Measurements from ENCODE around the gene NDFIP2.

Gene NDFIP2

GRCh38 chr13:79497064-79497463 lies 16.1 kb downstream of the NDFIP2 start:
- no peak overlapping the region for H3K9ac ChIP-seq (ENCODE audit: low read depth, low read length)
- no peaks in the 10 kb centered on the region for H3K27me3 ChIP-seq (ENCODE audit: control insufficient read depth, insufficient read depth, low read length)
- no peaks in the 10 kb centered on the region for H3K36me3 ChIP-seq (ENCODE audit: control insufficient read depth, insufficient read depth, low read length)
- no peaks in the 10 kb centered on the region for H3K9me3 ChIP-seq (ENCODE audit: control insufficient read depth, insufficient read depth, low read length)
- no peak overlapping the region for H3K4me3 ChIP-seq (ENCODE audit: low read depth, low read length)
- H3K27ac ChIP-seq (ENCODE audit: low read depth, low read length): no peak overlapping the region
- peaks cover 35% of the 10 kb centered on the region for H3K4me1 ChIP-seq (ENCODE audit: control insufficient read depth, insufficient read depth, low read length)

DNA sequence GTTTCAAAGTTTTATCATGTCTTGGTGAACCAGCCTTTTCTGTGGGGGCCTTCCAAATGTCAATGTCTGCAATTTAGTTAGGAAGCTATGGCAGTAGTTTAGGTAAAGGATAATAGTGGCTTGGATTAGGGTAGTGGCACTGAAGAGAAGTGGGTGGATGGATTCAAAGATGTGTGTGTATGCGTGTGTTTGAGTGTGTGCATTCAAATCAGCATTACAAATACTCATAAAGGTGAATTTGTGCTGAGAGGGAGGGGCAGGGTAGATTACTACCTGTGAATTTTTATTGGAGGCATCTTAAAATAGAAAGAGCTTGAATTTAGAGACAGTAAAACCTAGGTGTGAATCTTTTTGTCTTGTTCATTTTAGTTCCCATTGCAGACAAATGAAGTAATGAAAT lies 16.9 kb downstream of the NDFIP2 start:
- peaks cover 27% of the 10 kb centered on the region; the same call in 1 of the 2 replicates for H3K4me1 ChIP-seq (ENCODE audit: control insufficient read depth, insufficient read depth, low read length)
- H3K27ac ChIP-seq (ENCODE audit: low read depth, low read length): no peak overlapping the region
- H3K4me3 ChIP-seq (ENCODE audit: low read depth, low read length): no peak overlapping the region
- no peaks in the 10 kb centered on the region for H3K36me3 ChIP-seq (ENCODE audit: control insufficient read depth, insufficient read depth, low read length)
- H3K9me3 ChIP-seq (ENCODE audit: control insufficient read depth, insufficient read depth, low read length): no peaks in the 10 kb centered on the region
- no peaks in the 10 kb centered on the region for H3K27me3 ChIP-seq (ENCODE audit: control insufficient read depth, insufficient read depth, low read length)
- no peak overlapping the region for H3K9ac ChIP-seq (ENCODE audit: low read depth, low read length)

DNA sequence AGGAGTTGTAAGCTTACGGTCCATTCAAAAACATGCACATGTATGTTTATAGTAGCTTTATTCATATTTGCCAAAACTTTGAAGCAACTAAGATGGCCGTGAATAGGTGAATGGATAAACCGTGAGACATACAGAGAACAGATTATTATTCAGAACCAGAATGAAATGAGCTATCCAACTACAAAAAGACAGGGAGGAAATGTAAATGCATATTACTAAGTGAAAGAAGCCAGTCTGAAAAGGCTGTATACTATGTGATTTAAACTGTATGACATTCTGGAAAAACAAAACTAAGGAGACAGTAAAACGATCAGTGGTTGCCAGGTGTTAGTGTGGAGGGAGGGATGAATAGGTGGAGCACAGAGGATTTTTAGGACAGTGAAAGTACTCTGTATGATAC lies 19.9 kb downstream of the NDFIP2 start:
- Histone ChIP-seq H3K4me1 (ENCODE audit: control insufficient read depth, insufficient read depth, low read length) (peaks cover 8% of the 10 kb centered on the region; the same call in 1 of the 2 replicates), H3K9me3 (ENCODE audit: control insufficient read depth, insufficient read depth, low read length) (no peaks in the 10 kb centered on the region), H3K9ac (ENCODE audit: low read depth, low read length) (no peak overlapping the region), H3K4me3 (ENCODE audit: low read depth, low read length) (no peak overlapping the region), H3K27me3 (ENCODE audit: control insufficient read depth, insufficient read depth, low read length) (no peaks in the 10 kb centered on the region), H3K36me3 (ENCODE audit: control insufficient read depth, insufficient read depth, low read length) (no peaks in the 10 kb centered on the region), H3K27ac (ENCODE audit: low read depth, low read length) (no peak overlapping the region)

GRCh38 chr13:79501538-79502232 lies 20.7 kb downstream of the NDFIP2 start:
- Histone ChIP-seq H3K4me1 (ENCODE audit: control insufficient read depth, insufficient read depth, low read length) (peaks cover 6% of the 10 kb centered on the region; the same call in 1 of the 2 replicates), H3K9ac (ENCODE audit: low read depth, low read length) (no peak overlapping the region), H3K27ac (ENCODE audit: low read depth, low read length) (no peak overlapping the region), H3K36me3 (ENCODE audit: control insufficient read depth, insufficient read depth, low read length) (no peaks in the 10 kb centered on the region), H3K9me3 (ENCODE audit: control insufficient read depth, insufficient read depth, low read length) (no peaks in the 10 kb centered on the region), H3K4me3 (ENCODE audit: low read depth, low read length) (no peak overlapping the region), H3K27me3 (ENCODE audit: control insufficient read depth, insufficient read depth, low read length) (no peaks in the 10 kb centered on the region)

GRCh38 chr13:79502859-79503468 lies 22.0 kb downstream of the NDFIP2 start:
- no peaks in the 10 kb centered on the region for H3K36me3 ChIP-seq (ENCODE audit: control insufficient read depth, insufficient read depth, low read length)
- H3K9me3 ChIP-seq (ENCODE audit: control insufficient read depth, insufficient read depth, low read length): no peaks in the 10 kb centered on the region
- no peaks in the 10 kb centered on the region for H3K4me1 ChIP-seq (ENCODE audit: control insufficient read depth, insufficient read depth, low read length)
- H3K9ac ChIP-seq (ENCODE audit: low read depth, low read length): no peak overlapping the region
- H3K4me3 ChIP-seq (ENCODE audit: low read depth, low read length): no peak overlapping the region
- no peaks in the 10 kb centered on the region for H3K27me3 ChIP-seq (ENCODE audit: control insufficient read depth, insufficient read depth, low read length)
- no peak overlapping the region for H3K27ac ChIP-seq (ENCODE audit: low read depth, low read length)

DNA sequence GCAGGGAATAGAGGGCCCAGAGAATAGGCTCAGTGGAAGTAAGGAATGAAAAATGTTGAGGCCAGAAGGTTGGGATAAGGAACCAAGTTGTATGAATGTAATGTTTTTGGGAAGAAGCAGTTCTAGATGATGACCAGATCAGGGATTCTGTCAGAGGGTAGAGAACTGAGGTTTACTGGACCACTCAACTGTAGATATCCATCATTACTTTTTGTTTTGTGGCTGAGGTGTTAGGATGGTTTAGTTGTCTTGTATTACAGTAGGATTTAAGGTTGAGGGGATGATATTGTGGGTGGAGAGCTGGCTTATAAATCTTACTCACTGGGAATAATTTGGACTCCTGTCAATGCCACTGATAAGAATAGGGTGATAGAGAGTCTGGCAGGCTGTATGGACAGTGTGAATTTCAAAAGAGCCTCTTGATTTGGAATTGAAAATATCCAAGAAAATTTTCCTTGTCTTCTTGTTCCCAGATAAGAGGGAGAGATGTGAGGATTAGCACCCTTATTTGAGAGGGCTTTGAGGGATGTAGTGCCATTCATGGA lies 22.6 kb downstream of the NDFIP2 start:
- H3K36me3 ChIP-seq (ENCODE audit: control insufficient read depth, insufficient read depth, low read length): no peaks in the 10 kb centered on the region
- no peaks in the 10 kb centered on the region for H3K4me1 ChIP-seq (ENCODE audit: control insufficient read depth, insufficient read depth, low read length)
- H3K9ac ChIP-seq (ENCODE audit: low read depth, low read length): no peak overlapping the region
- no peak overlapping the region for H3K4me3 ChIP-seq (ENCODE audit: low read depth, low read length)
- no peaks in the 10 kb centered on the region for H3K27me3 ChIP-seq (ENCODE audit: control insufficient read depth, insufficient read depth, low read length)
- no peaks in the 10 kb centered on the region for H3K9me3 ChIP-seq (ENCODE audit: control insufficient read depth, insufficient read depth, low read length)
- H3K27ac ChIP-seq (ENCODE audit: low read depth, low read length): no peak overlapping the region

- no peak overlapping the region for H3K4me3 ChIP-seq (ENCODE audit: low read depth, low read length)
- no peak overlapping the region for H3K9ac ChIP-seq (ENCODE audit: low read depth, low read length)
- no peaks in the 10 kb centered on the region for H3K27me3 ChIP-seq (ENCODE audit: control insufficient read depth, insufficient read depth, low read length)
- no peaks in the 10 kb centered on the region for H3K36me3 ChIP-seq (ENCODE audit: control insufficient read depth, insufficient read depth, low read length)
- H3K4me1 ChIP-seq (ENCODE audit: control insufficient read depth, insufficient read depth, low read length): no peaks in the 10 kb centered on the region
- H3K27ac ChIP-seq (ENCODE audit: low read depth, low read length): no peak overlapping the region
- no peaks in the 10 kb centered on the region for H3K9me3 ChIP-seq (ENCODE audit: control insufficient read depth, insufficient read depth, low read length)
These were observed 27.4 kb downstream of the NDFIP2 start for GRCh38 chr13:79508224-79508961.

DNA sequence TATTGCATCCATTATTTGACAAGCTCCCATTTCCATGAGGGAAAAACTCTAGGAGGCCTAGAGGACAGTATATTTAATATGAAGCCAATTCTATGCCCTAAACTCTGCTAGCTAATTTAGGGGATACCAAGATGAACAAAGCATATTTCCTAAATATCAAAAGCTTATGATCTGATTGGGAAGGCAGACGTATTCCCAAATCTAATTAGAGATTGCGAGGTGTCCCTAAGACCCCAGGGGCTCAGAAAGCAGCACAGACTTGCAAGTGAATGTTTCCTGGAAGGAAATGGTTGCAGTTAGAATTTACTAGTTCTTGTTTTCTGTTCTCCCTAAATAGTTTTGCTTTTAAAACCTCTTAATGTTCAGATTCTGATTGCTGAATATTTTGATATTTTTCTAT lies 30.7 kb downstream of the NDFIP2 start:
- Histone ChIP-seq H3K27ac (ENCODE audit: low read depth, low read length) (no peak overlapping the region), H3K9me3 (ENCODE audit: control insufficient read depth, insufficient read depth, low read length) (no peaks in the 10 kb centered on the region), H3K4me1 (ENCODE audit: control insufficient read depth, insufficient read depth, low read length) (no peaks in the 10 kb centered on the region), H3K9ac (ENCODE audit: low read depth, low read length) (no peak overlapping the region), H3K27me3 (ENCODE audit: control insufficient read depth, insufficient read depth, low read length) (no peaks in the 10 kb centered on the region), H3K4me3 (ENCODE audit: low read depth, low read length) (no peak overlapping the region), H3K36me3 (ENCODE audit: control insufficient read depth, insufficient read depth, low read length) (no peaks in the 10 kb centered on the region)

- H3K27ac ChIP-seq (ENCODE audit: low read depth, low read length): no peak overlapping the region
- no peaks in the 10 kb centered on the region for H3K36me3 ChIP-seq (ENCODE audit: control insufficient read depth, insufficient read depth, low read length)
- no peak overlapping the region for H3K4me3 ChIP-seq (ENCODE audit: low read depth, low read length)
- no peaks in the 10 kb centered on the region for H3K4me1 ChIP-seq (ENCODE audit: control insufficient read depth, insufficient read depth, low read length)
- no peak overlapping the region for H3K9ac ChIP-seq (ENCODE audit: low read depth, low read length)
- H3K27me3 ChIP-seq (ENCODE audit: control insufficient read depth, insufficient read depth, low read length): no peaks in the 10 kb centered on the region
- H3K9me3 ChIP-seq (ENCODE audit: control insufficient read depth, insufficient read depth, low read length): no peaks in the 10 kb centered on the region
These were observed 32.0 kb downstream of the NDFIP2 start for GRCh38 chr13:79512950-79513349.

- no peaks in the 10 kb centered on the region for H3K4me1 ChIP-seq (ENCODE audit: control insufficient read depth, insufficient read depth, low read length)
- H3K4me3 ChIP-seq (ENCODE audit: low read depth, low read length): no peak overlapping the region
- H3K9ac ChIP-seq (ENCODE audit: low read depth, low read length): no peak overlapping the region
- no peaks in the 10 kb centered on the region for H3K9me3 ChIP-seq (ENCODE audit: control insufficient read depth, insufficient read depth, low read length)
- H3K27me3 ChIP-seq (ENCODE audit: control insufficient read depth, insufficient read depth, low read length): no peaks in the 10 kb centered on the region
- no peak overlapping the region for H3K27ac ChIP-seq (ENCODE audit: low read depth, low read length)
- H3K36me3 ChIP-seq (ENCODE audit: control insufficient read depth, insufficient read depth, low read length): peaks cover 6% of the 10 kb centered on the region; the same call in 1 of the 2 replicates
These were observed 35.6 kb downstream of the NDFIP2 start for GRCh38 chr13:79516595-79516994.

- H3K4me3 ChIP-seq (ENCODE audit: low read depth, low read length): no peak overlapping the region
- no peaks in the 10 kb centered on the region for H3K9me3 ChIP-seq (ENCODE audit: control insufficient read depth, insufficient read depth, low read length)
- peaks cover 6% of the 10 kb centered on the region; the same call in 1 of the 2 replicates for H3K36me3 ChIP-seq (ENCODE audit: control insufficient read depth, insufficient read depth, low read length)
- H3K27me3 ChIP-seq (ENCODE audit: control insufficient read depth, insufficient read depth, low read length): no peaks in the 10 kb centered on the region
- H3K4me1 ChIP-seq (ENCODE audit: control insufficient read depth, insufficient read depth, low read length): no peaks in the 10 kb centered on the region
- H3K9ac ChIP-seq (ENCODE audit: low read depth, low read length): no peak overlapping the region
- no peak overlapping the region for H3K27ac ChIP-seq (ENCODE audit: low read depth, low read length)
These were observed 38.3 kb downstream of the NDFIP2 start for GRCh38 chr13:79519255-79519654.

Data from HUES48 (cell line).